ENCODE data around the gene BBLN. TPM values are rescaled to one million over a fixed set of nuclear protein-coding genes. Genes with fewer than 3 reads are reported as not detected.

BBLN gene
- total and polyA plus RNA-seq, 2 donors (not counting 1 experiment from before 2014, with no cell fraction given): 44.3 to 148 TPM

- intact Hi-C loops (cut with micrococcal nuclease): no loop called here
- Mint-ChIP-seq H3K9me3 (ENCODE audit: insufficient read depth) (no peaks in the 10 kb centered on the region), H3K4me3 (no peak overlapping the region), H3K27ac (no peak overlapping the region), H3K4me1 (peaks cover 7% of the 10 kb centered on the region), H3K27me3 (no peaks in the 10 kb centered on the region)
- H3K9me3 ChIP-seq (ENCODE audit: control extremely low read depth in 1 of 3, control insufficient read depth in 2 of 3, insufficient read depth in 1 of 3, low read length in 2 of 3): no peaks in the 10 kb centered on the region
- H3K9ac ChIP-seq (ENCODE audit: low read length): no peak overlapping the region
- CTCF ChIA-PET: no interaction called here
- H3K4me2 ChIP-seq (replicated peaks; ENCODE audit: low read depth, low read length, poor library complexity, severe bottlenecking): no peak overlapping the region
- no peak overlapping the region for H3K27ac ChIP-seq (ENCODE audit: low read length in 2 of 2)
- no peak overlapping the region for H3K4me3 ChIP-seq (ENCODE audit: control extremely low read depth in 1 of 5, extremely low read depth in 1 of 5, insufficient read depth in 1 of 5, low read depth in 2 of 5, low read length in 4 of 5)
- POLR2A ChIA-PET: no interaction called here
- no peak overlapping the region for H2AFZ ChIP-seq (ENCODE audit: insufficient read depth, low read depth, low read length, poor library complexity, severe bottlenecking)
- H3K4me1 ChIP-seq (ENCODE audit: control insufficient read depth in 2 of 2, insufficient read depth in 2 of 2, low read length in 2 of 2): peaks cover 1 to 2% of the 10 kb centered on the region in 2 donors
- ATAC-seq (ENCODE audit: low read depth) (no peak), DNase-seq (no peak)
- H3K27me3 ChIP-seq (replicated peaks in 1 of 4; ENCODE audit: control extremely low read depth in 1 of 4, control insufficient read depth in 3 of 4, insufficient read depth in 4 of 4, low read length in 3 of 4): no peaks in the 10 kb centered on the region
- H4K20me1 ChIP-seq (ENCODE audit: control insufficient read depth, insufficient read depth, low read length, poor library complexity, severe bottlenecking): no peaks in the 10 kb centered on the region
- no peak for TF ChIP-seq CTCF (IDR thresholded peaks at IDR 0.05)
- TF ChIP-seq EZH2 (IDR thresholded peaks at IDR 0.05; ENCODE audit: borderline replicate concordance, insufficient read depth, low read depth, low read length, poor library complexity, severe bottlenecking): no peak
- H3K36me3 ChIP-seq (replicated peaks in 1 of 2; ENCODE audit: control extremely low read depth in 1 of 2, control insufficient read depth in 1 of 2, extremely low read depth in 1 of 2, insufficient read depth in 2 of 2, low read length in 1 of 2): peaks cover 6 to 52% of the 10 kb centered on the region in 2 experiments
- 95% methylated on average over 12 of the region's 18 CpGs for WGBS (ENCODE audit: insufficient coverage)
- H3K79me2 ChIP-seq (ENCODE audit: control insufficient read depth, insufficient read depth, low read length): peaks cover 12% of the 10 kb centered on the region
Measured at GRCh38 chr9:128166169-128166568, 6.1 kb downstream of the BBLN start.

- CTCF ChIA-PET: no interaction called here
- peaks cover 6 to 52% of the 10 kb centered on the region in 2 experiments for H3K36me3 ChIP-seq (replicated peaks in 1 of 2; ENCODE audit: control extremely low read depth in 1 of 2, control insufficient read depth in 1 of 2, extremely low read depth in 1 of 2, insufficient read depth in 2 of 2, low read length in 1 of 2)
Measured at GRCh38 chr9:128167209-128167608, 7.1 kb downstream of the BBLN start.

More at GRCh38 chr9:128167209-128167608, 7.1 kb downstream of the BBLN start:
- Histone ChIP-seq H2AFZ (ENCODE audit: insufficient read depth, low read depth, low read length, poor library complexity, severe bottlenecking) (no peak overlapping the region), H3K9ac (ENCODE audit: low read length) (no peak overlapping the region), H3K4me1 (ENCODE audit: control insufficient read depth in 2 of 2, insufficient read depth in 2 of 2, low read length in 2 of 2) (no peaks in the 10 kb centered on the region), H3K9me3 (ENCODE audit: control extremely low read depth in 1 of 3, control insufficient read depth in 2 of 3, insufficient read depth in 1 of 3, low read length in 2 of 3) (no peaks in the 10 kb centered on the region), H4K20me1 (ENCODE audit: control insufficient read depth, insufficient read depth, low read length, poor library complexity, severe bottlenecking) (no peaks in the 10 kb centered on the region), H3K27ac (ENCODE audit: low read length in 2 of 2) (no peak overlapping the region), H3K79me2 (ENCODE audit: control insufficient read depth, insufficient read depth, low read length) (peaks cover 9% of the 10 kb centered on the region), H3K27me3 (replicated peaks in 1 of 4; ENCODE audit: control extremely low read depth in 1 of 4, control insufficient read depth in 3 of 4, insufficient read depth in 4 of 4, low read length in 3 of 4) (no peaks in the 10 kb centered on the region), H3K4me2 (replicated peaks; ENCODE audit: low read depth, low read length, poor library complexity, severe bottlenecking) (no peak overlapping the region), H3K4me3 (ENCODE audit: control extremely low read depth in 1 of 5, extremely low read depth in 1 of 5, insufficient read depth in 1 of 5, low read depth in 2 of 5, low read length in 4 of 5) (no peak overlapping the region)
- H3K4me1 Mint-ChIP-seq: peaks cover 2% of the 10 kb centered on the region
- no peaks in the 10 kb centered on the region for H3K27me3 Mint-ChIP-seq
- POLR2A ChIA-PET: no interaction called here
- no peaks in the 10 kb centered on the region for H3K9me3 Mint-ChIP-seq (ENCODE audit: insufficient read depth)
- H3K27ac Mint-ChIP-seq: no peak overlapping the region
- no peak for TF ChIP-seq CTCF (IDR thresholded peaks at IDR 0.05)
- TF ChIP-seq EZH2 (IDR thresholded peaks at IDR 0.05; ENCODE audit: borderline replicate concordance, insufficient read depth, low read depth, low read length, poor library complexity, severe bottlenecking): no peak
- WGBS (ENCODE audit: insufficient coverage): 86% methylated on average over 1 of the region's 4 CpGs
- H3K4me3 Mint-ChIP-seq: no peak overlapping the region
- ATAC-seq (ENCODE audit: low read depth): no peak
- intact Hi-C loops (cut with micrococcal nuclease): no loop called here
- DNase-seq: no peak

All from B cell (primary cell).